GM19025 (cell line): ENCODE results near the gene ZNF414.

Experiments used
- ATAC-seq: cut with Tn5 transposase; IDR thresholded peaks from one replicate; pipeline ENCODE4 v1.9.1; 2021; ENCODE audit warnings: mild to moderate bottlenecking, low read depth, moderate library complexity; ENCODE audit not compliant: unreplicated experiment

The ZNF414 gene

DNA sequence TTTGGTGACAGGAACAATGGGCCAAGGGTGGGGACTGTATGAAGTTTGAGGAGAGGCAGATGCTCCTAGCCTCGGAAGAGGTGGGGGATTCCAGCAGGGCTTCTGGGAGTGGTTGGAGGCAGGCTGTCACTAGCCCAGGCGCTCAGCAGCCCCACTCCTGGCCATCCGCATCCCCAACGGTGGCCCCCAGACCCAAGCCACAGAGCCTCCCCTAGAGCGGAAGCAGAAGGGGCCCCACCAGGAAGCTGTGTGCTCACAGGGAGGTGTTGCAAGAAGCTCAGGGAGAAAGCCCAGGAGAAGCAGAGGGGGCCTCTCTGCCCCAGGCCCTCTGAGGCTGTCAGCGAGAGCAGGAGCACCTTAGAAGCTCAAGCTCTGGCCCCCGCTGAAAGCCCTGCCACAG, 19.8 kb downstream of the ZNF414 start:
- ATAC-seq = no peak

DNA sequence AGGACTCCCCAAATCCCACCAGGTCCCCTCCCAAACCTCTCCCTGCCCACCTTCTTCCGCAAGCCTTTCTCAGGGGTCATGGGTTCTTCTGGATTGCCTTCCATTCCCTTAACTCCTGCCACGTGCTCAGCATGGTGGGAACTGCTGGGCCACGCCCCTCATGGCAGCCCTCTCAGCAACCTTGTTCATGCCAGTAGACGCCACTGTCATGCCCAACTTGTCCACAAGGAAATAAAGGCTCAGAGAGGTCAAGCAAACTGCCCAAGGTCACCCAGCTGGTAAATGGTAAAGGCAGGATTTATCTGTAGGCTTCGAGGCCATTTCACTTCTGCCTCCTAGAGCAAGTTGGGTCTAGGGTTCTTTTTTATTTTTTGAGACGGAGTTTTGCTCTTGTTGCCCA, 22.4 kb downstream of the ZNF414 start:
- no peak for ATAC-seq

GRCh38 chr19:8490873-8491272, 23.1 kb downstream of the ZNF414 start:
- ATAC-seq = no peak

DNA sequence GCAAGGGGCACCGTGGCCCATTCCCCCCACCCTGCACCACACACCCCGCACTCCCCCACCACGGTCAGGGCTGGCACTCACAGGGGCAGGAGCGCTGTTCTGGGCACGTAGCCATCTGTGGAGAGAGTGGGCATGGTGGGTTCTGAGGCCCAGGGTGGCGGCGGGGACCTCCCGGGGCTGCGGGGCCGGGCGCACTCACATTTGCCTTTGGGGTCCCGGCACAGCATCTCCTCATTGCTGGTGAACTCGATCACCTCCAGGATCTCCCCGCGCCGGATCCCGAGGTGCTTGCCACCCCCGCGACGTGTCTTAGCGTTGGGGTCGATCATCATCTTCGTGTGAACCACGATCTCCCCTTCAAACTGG, 23.6 kb downstream of the ZNF414 start:
- ATAC-seq = no peak

DNA sequence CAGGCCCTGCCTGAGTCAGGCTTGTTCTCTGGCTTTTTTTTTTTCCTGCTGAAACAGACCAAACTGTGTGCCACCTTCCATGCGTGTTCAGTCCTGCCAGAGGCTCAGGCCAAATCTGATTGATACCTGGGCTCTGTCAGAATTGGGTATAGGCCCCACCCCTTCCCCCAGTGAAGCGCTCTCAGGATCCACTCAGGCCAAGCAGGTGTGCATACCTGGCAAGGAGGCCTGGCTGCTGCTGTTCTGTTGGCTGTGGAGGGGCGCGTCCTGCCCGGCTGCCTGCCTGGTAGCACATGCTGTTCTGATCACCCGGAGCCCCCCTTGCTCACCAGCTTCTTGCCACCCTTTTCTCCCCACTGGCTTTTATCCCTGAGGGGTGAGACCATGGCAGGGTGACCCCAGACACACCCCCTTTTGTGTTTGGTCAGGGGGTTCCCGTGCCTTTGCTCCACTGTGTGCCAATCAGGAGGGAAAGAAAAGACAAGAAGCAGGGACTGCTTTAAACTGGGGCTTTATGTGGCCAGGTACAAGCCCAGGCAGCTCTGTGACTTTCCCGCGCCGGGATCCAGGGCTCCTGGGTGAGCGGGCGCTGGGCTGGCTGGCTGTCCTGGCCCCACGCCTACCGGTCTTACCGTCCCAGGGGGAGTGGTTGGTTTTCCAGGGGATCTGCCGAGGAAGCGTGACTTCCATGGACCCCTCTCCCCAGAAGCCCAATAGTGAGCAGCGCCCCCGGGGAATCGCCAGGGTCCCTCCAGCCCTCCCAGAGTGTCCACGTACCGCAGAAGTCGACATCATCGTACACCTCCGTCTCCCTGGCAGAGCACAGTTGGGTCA, 24.2 kb downstream of the ZNF414 start:
- ATAC-seq = no peak

- no peak for ATAC-seq
These were observed 25.6 kb downstream of the ZNF414 start for GRCh38 chr19:8488365-8488764.

DNA sequence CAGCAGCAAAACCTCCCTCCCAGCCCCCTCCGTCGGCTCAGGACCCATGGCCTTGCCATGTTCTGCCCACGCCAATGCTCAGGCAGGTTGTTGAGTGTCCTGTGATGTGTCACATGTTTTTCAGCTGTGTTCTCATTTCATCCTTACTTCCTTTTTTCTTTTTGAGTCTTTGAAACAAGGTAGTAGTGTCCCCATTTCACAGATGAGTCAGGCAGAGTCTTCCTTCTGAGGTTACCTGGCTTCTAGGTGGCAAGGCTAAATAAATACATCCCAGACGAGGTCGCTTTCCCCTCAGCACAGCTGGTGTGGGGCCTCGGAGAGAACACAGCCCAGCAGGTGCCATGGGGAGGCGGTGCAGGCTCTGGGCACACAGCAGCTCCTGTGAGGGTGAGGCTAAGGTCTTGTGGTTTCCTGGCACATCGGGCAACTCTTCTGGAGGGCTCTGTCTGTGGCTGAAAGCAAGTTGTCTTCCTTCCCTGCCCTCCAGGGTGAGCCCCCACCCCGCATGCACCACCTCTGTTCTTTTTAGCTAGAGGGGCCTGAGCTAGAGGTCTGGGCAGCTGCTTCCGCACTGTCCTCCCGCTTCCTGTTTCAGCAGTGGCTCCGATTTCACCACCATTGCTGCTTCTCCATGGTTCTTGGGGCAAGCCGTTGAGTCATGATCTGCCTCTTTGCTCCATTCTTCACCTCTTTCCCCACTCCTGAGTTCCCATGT, 26.7 kb downstream of the ZNF414 start:
- ATAC-seq = peak; percentile 54

DNA sequence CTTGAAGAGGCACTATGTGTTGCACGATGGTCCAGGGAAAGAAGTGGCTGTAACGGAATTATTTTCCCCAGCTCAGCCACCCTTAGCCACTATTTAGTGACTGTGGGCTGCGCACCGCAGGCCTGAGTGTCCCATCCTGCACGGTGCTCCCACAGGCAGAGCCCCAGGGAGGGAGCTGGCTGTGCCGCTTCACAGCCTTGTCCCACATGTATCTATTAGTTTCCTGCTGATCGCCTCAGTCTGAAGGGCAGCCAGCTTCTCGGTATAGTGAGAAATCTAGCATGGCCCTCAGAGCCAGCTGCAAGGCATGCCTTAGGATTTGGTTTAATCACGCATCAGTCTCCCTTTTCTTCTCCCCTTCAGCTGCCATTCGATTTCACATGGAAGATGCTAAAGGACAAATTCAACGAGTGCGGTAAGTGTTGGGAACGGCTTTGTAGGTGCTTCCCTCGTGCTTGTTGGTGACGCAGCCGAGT, 27.3 kb downstream of the ZNF414 start:
- no peak for ATAC-seq

GRCh38 chr19:8485561-8486371, 28.2 kb downstream of the ZNF414 start:
- ATAC-seq = no peak

DNA sequence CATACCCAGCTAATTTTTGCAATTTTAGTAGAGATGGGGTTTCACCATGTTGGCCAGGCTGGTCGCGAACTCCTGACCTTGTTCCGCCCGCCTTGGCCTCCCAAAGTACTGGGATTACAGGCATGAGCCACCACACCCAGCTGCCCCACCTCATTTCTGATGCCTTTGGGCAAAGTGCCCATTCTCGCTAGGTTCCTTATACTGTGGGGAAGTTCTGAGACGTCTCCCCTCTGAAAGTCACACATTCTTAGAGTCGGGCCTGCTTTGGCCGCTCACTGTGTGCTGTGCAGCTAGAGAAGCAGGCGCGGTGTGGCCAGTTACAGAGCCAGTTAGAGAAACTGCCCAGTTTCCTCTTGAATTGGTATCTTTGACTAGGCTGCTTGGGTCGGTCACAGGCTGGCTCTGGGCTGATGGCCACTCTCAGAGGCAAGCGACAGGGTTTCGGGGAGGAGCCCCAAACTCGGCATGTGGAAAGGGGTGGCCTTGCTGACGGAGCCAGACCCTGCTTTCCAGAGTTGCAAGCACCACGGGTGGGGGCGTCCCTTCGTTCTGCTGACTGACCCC, 29.6 kb downstream of the ZNF414 start:
- ATAC-seq = no peak

DNA sequence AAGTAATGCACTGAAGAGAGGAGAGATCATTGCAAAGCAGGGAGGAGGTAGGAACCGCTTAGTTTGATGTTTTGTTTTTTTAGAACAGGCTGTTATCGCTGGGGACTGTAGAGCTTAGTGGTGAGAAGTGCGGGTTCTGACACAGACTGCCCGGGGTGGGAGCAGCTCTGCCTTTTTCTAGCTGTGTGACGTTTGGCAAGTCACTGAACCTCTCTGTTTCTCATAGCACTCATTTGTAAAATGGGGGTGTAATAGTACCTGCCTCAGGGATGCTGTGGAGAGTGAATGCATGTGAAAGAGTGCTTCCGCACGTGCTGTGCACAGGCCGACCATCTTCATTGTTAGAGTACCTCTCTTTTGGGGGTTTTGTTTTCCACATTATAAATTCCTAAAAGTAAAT, 30.8 kb downstream of the ZNF414 start:
- no peak for ATAC-seq

DNA sequence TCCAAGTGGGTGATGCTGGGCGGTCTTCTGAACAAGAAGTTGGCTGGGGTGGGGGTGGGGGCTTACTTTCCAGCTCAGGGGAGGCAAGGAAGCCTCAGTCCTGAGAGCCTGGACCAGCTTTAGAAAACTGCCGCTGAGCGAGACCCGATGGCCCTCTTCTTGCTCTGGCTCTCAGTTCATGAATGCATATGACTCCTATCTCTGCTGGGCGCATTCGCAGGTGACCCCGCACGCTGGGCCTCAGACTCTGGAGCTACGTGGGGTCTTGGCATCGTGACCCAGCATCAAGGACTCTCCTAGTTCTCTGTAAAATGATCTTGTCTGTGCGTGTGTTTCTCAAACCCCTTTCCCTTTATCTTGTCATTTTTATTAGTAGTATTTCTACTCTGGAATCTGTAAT, 31.3 kb downstream of the ZNF414 start:
- no peak for ATAC-seq

DNA sequence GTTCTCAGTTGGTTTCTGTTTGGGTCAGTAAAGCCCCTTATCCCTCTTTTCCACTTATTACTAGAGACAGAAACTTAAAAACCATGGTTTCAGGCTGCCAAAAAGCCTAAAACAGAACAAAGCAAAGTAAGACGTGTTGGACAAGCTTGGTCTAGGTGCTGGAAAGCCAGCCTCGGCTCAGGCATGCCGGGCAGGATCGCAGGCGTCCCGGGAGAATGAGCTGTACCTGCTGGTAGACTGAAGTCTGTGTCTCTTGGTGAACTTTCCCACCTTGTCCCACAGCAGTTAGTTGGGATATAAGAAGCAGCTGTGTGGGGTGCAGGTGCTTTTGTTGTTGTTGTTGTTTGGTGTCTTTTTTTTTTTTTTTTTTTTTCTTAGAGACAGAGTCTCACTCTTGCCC, 32.4 kb downstream of the ZNF414 start:
- no peak for ATAC-seq

DNA sequence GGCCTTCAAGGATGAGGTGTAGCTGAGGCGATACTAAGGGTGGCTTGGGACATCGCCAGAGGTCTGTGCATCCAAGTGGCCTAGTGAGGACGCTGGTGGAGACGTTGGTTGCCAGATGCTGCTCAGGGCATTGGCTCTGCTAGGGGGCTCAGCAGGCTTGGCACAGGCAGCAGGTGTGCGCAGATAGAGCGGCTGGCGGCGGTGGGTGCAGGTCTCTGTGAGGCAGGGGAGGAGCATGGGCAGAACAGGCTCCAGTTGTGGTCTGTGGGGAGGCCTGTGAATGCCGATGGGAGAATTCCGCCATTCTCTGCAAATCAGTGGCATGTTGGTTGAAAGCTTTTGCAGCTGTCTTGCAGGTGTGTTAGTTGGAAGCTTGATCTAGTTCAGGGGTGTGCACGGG, 32.8 kb downstream of the ZNF414 start:
- no peak for ATAC-seq

DNA sequence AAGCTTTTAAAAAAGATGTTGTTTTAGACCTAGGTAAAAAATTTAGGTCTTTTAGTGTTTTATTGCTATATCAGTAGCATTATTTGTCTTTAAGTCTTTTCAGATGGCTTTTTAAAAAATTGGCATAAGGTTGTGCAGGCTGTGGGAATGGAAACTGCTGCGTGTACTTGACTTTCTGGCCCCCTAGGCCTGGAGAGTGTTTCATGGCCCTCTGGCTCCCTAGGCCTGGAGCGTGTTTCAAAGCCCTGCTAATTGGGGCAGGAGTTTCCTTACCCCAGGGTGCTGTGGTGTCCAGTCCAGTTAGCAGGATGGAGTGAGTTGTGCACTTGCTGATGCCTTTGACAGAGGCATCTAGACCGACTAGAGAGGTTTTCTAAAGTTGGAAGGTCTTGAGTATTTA, 35.4 kb downstream of the ZNF414 start:
- no peak for ATAC-seq

GRCh38 chr19:8477889-8478288, 36.1 kb downstream of the ZNF414 start:
- ATAC-seq = no peak

DNA sequence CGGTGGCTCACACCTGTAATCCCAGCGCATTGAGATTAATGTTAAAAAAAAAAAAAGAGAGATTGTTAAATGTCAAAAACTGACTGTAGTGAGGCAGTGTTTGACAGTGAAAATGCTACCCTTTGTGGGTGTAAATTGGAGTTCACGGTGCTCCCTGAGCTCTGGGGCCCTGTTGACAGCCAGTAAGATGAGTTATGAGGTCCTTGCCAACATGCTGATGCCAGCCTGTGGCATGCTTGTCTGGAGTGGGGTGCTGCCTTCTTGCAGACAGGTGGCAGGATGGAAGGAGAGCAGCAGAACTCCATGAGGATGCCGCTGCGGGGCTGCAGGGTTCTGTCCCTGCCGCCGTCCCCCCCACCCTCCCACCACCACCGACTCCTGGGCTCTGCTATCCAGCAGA, 37.4 kb downstream of the ZNF414 start:
- no peak for ATAC-seq

- ATAC-seq = no peak
These were observed 39.0 kb downstream of the ZNF414 start for GRCh38 chr19:8475005-8475404.

DNA sequence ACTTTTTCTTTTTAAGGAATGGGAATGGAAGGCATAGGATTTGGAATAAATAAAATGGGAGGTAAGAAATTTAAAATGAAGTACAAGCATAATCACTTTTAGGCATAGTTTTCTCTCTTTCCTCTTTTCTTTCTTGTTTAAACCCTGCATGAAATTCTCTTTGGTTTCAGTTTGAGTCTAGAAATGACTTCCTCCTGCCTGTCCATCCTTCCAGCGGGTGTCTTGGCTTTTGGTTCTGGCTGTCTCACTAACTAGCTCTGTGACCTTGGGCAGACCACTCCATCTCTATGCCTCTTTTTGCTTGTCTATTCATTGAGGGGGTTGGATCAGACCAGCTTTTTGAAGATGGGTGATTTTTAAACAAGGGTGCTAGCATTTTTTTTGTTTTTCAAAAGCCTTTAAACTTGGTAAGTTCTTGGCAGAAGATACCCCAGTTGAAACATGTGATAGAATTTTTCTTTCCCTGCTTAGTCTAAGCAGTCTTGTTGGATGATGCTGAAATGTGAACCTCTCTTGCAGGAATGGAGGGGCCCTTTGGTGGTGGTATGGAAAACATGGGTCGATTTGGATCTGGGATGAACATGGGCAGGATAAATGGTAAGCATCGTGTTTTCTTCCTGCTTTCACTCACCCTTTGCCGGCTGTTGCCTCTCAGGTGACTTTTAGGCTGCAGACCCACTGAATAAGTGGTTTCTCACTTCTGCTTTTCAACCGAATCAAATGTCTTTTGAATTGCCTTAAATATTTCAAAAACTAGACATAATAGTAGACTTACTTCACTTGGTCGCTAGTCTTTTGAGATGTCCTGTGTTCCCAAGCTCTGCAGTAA, 40.1 kb downstream of the ZNF414 start:
- no peak for ATAC-seq
